Caco-2 (cell line): ENCODE measurements around the gene TPK1. TPM values are rescaled to one million over a fixed set of nuclear protein-coding genes. Genes with fewer than 3 reads are reported as not detected.

Experiments used
- BruUV-seq: library from RNA; stranded (reverse); fragments of 400-500 nt; replicated peaks from 2 replicates; lab custom pipeline; 2021; lab: Mats Ljungman, UMichigan
- CTCF ChIA-PET: fragments of 300-600 bp; sonication (Branson Sonifier 250); formaldehyde crosslinking; loops from one replicate; lab custom pipeline; 2022; ENCODE audit warnings: antibody characterized with exemption; lab: Charles Lee
- POLR2A ChIA-PET: fragments of 300-600 bp; sonication (Branson Sonifier 250); formaldehyde crosslinking; loops from one replicate; lab custom pipeline; 2022; ENCODE audit warnings: antibody characterized with exemption; lab: Charles Lee
- DNase-seq, 2 experiments: peaks; one replicate each; pipeline versions ENCODE4 v3.0.0 to v3.0.0-alpha.2; 2020 to 2022
- H3K27me3 ChIP-seq: replicated peaks from 2 replicates; pipeline ENCODE4 v1.6.0; 2011; ENCODE audit warnings: low read length; ENCODE audit not compliant: control insufficient read depth, insufficient read depth
- H3K36me3 ChIP-seq: 2 replicates; pipeline ENCODE4 v1.5.1; 2011; ENCODE audit warnings: low read length; ENCODE audit not compliant: control insufficient read depth, insufficient read depth
- H3K4me1 ChIP-seq: fragments of 250-450 bp; sonication (Bioruptor Pico); 2 replicates; pipeline ENCODE4 v1.5.1; 2020; ENCODE audit warnings: mild to moderate bottlenecking
- H3K4me3 ChIP-seq: 2 replicates; pipeline ENCODE4 v1.5.1; 2011; ENCODE audit warnings: low read depth, mild to moderate bottlenecking, control low read depth, low read length
- H3K9me3 ChIP-seq: fragments of 250-450 bp; sonication (Bioruptor Pico); 2 replicates; pipeline ENCODE4 v1.5.1; 2020; ENCODE audit warnings: mild to moderate bottlenecking, moderate library complexity
- H3K27ac Mint-ChIP-seq: one replicate; pipeline ENCODE4 v1.8.0; 2022; ENCODE audit warnings: mixed read lengths; ENCODE audit not compliant: unreplicated experiment
- H3K27me3 Mint-ChIP-seq: one replicate; pipeline ENCODE4 v1.8.0; 2022; ENCODE audit warnings: mixed read lengths; ENCODE audit not compliant: insufficient read depth, unreplicated experiment
- H3K36me3 Mint-ChIP-seq: one replicate; pipeline ENCODE4 v1.8.0; 2022; ENCODE audit warnings: mild to moderate bottlenecking, mixed read lengths; ENCODE audit not compliant: insufficient read depth, unreplicated experiment
- H3K4me1 Mint-ChIP-seq: one replicate; pipeline ENCODE4 v1.8.0; 2022; ENCODE audit warnings: low read depth, mixed read lengths; ENCODE audit not compliant: unreplicated experiment
- H3K4me3 Mint-ChIP-seq: one replicate; pipeline ENCODE4 v1.8.0; 2022; ENCODE audit warnings: mild to moderate bottlenecking, moderate library complexity, mixed read lengths; ENCODE audit not compliant: unreplicated experiment
- H3K9me3 Mint-ChIP-seq: one replicate; pipeline ENCODE4 v1.8.0; 2022; ENCODE audit warnings: mixed read lengths; ENCODE audit not compliant: unreplicated experiment
- CTCF ChIP-seq, 2 experiments: fragments of 200-600 bp in 1 of 2; IDR thresholded peaks; 1 replicate in 1 of 2; 2 replicates in 1 of 2; pipeline versions ENCODE4 v1.5.1 to v1.8.0; 2011 to 2022; ENCODE audit warnings: antibody characterized with exemption in 1 of 2, control low read depth in 1 of 2, inconsistent platforms in 1 of 2, low read depth in 1 of 2, low read length in 1 of 2, mild to moderate bottlenecking in 1 of 2, moderate library complexity in 1 of 2; ENCODE audit not compliant: insufficient read depth in 1 of 2, severe bottlenecking in 1 of 2, unreplicated experiment in 1 of 2
- intact Hi-C: fragments of 100-400 bp; cut with micrococcal nuclease; formaldehyde crosslinking; loops from one replicate; pipeline ENCODE4 v1.10.0; 2022; ENCODE audit not compliant: unreplicated experiment
- total RNA-seq: library from RNA; stranded (reverse); gene quantifications from 2 replicates; pipeline ENCODE4 v1.2.3, GENCODE V29; 2022

Gene TPK1
- total RNA-seq, 1 experiment from 2014 or later, result 86.6 TPM

GRCh38 chr7:144785521-144785920 lies 50.3 kb downstream of the TPK1 start:
- Mint-ChIP-seq H3K27ac (no peak overlapping the region), H3K4me1 (peaks cover 6% of the 10 kb centered on the region), H3K9me3 (no peaks in the 10 kb centered on the region), H3K4me3 (no peak overlapping the region), H3K27me3 (no peaks in the 10 kb centered on the region), H3K36me3 (peaks cover 7% of the 10 kb centered on the region)
- no peak for DNase-seq
- no peaks in the 10 kb centered on the region for H3K36me3 ChIP-seq
- H3K9me3 ChIP-seq, result no peaks in the 10 kb centered on the region
- no TSS peak for BruUV-seq
- CTCF ChIA-PET, result no interaction called here
- peaks cover 22% of the 10 kb centered on the region for H3K4me1 ChIP-seq
- no peak overlapping the region for H3K4me3 ChIP-seq
- TF ChIP-seq CTCF (IDR thresholded peaks at IDR 0.05; ENCODE audit: insufficient read depth in 1 of 2, low read depth in 1 of 2, low read length in 1 of 2, severe bottlenecking in 1 of 2, unreplicated experiment in 1 of 2), result no peak
- POLR2A ChIA-PET, result no interaction called here
- intact Hi-C loops, result no loop called here
- H3K27me3 ChIP-seq, result no peaks in the 10 kb centered on the region

DNA sequence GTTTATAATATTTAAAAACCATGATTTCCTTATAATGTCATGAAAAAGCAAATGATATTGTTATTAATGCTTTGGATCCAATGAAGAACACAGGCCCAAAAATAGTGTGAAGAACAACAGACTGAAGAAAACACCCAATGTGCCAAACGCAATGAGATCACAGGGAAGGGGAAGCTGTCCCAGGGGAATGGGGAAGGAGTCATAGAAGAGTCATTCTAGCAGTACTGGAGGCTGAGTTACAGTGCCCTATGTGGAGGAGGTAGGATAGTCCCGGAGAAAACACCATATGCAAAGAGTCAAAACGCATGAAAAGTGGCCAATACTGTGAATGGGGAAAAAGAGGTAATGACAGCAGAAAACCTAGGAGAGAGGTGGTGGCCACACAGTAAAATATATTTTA lies 50.9 kb downstream of the TPK1 start:
- H3K27me3 Mint-ChIP-seq, result no peaks in the 10 kb centered on the region
- H3K4me3 Mint-ChIP-seq, result no peak overlapping the region
- no TSS peak for BruUV-seq
- H3K9me3 Mint-ChIP-seq, result no peaks in the 10 kb centered on the region
- peaks cover 6% of the 10 kb centered on the region for H3K4me1 Mint-ChIP-seq
- no peak for DNase-seq
- intact Hi-C loops, result no loop called here
- H3K27ac Mint-ChIP-seq, result no peak overlapping the region
- no peak for TF ChIP-seq CTCF (IDR thresholded peaks at IDR 0.05; ENCODE audit: insufficient read depth in 1 of 2, low read depth in 1 of 2, low read length in 1 of 2, severe bottlenecking in 1 of 2, unreplicated experiment in 1 of 2)
- H3K4me3 ChIP-seq, result no peak overlapping the region
- ChIA-PET CTCF (no interaction called here), POLR2A (no interaction called here)
- peaks cover 1% of the 10 kb centered on the region for H3K36me3 Mint-ChIP-seq
- H3K27me3 ChIP-seq, result no peaks in the 10 kb centered on the region
- H3K4me1 ChIP-seq, result peaks cover 22% of the 10 kb centered on the region
- no peaks in the 10 kb centered on the region for H3K9me3 ChIP-seq
- H3K36me3 ChIP-seq, result no peaks in the 10 kb centered on the region

DNA sequence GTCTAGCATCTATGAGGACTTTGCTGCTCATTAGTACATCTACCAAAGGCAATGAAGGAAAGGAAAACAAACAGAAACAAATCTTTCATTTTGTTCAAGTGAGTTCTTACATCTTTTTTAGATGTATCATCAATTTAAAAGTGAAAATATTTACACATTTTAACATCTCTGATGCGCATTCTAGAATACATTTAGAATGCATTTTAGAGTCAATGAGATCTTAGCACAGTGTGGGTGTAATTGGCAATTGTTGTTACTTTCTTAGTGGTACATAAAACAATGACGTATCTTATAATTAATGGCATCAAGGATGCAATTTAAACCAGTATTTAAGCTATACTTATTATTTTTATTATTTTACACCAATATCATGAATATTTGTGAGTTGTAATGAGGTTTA lies 51.4 kb downstream of the TPK1 start:
- no peak overlapping the region for H3K4me3 ChIP-seq
- Mint-ChIP-seq H3K9me3 (no peaks in the 10 kb centered on the region), H3K4me1 (peaks cover 6% of the 10 kb centered on the region), H3K36me3 (no peaks in the 10 kb centered on the region), H3K27ac (no peak overlapping the region), H3K27me3 (no peaks in the 10 kb centered on the region), H3K4me3 (no peak overlapping the region)
- ChIA-PET POLR2A (no interaction called here), CTCF (no interaction called here)
- intact Hi-C loops, result no loop called here
- no peaks in the 10 kb centered on the region for H3K9me3 ChIP-seq
- no peaks in the 10 kb centered on the region for H3K27me3 ChIP-seq
- TF ChIP-seq CTCF (IDR thresholded peaks at IDR 0.05; ENCODE audit: insufficient read depth in 1 of 2, low read depth in 1 of 2, low read length in 1 of 2, severe bottlenecking in 1 of 2, unreplicated experiment in 1 of 2), result no peak
- no TSS peak for BruUV-seq
- H3K4me1 ChIP-seq, result peaks cover 22% of the 10 kb centered on the region
- no peaks in the 10 kb centered on the region for H3K36me3 ChIP-seq
- no peak for DNase-seq
